HFFc6 (cell line): ENCODE data around the gene UNC5B. TPM values are rescaled to one million over a fixed set of nuclear protein-coding genes. Genes with fewer than 3 reads are reported as not detected.

Source experiments
- DNase-seq: peaks from one replicate; pipeline ENCODE4 v3.0.0-alpha.2; 2018
- H3K27ac Mint-ChIP-seq: 2 replicates; pipeline ENCODE4 v1.8.0; 2020; ENCODE audit warnings: mild to moderate bottlenecking, mixed read lengths
- H3K27me3 Mint-ChIP-seq: 2 replicates; pipeline ENCODE4 v1.8.0; 2021; ENCODE audit warnings: mild to moderate bottlenecking, moderate library complexity, mixed read lengths; ENCODE audit not compliant: insufficient read depth
- H3K36me3 Mint-ChIP-seq: 2 replicates; pipeline ENCODE4 v1.8.0; 2021; ENCODE audit warnings: low read depth, mixed read lengths
- H3K4me1 Mint-ChIP-seq: 2 replicates; pipeline ENCODE4 v1.8.0; 2020; ENCODE audit warnings: low read depth, mixed read lengths
- H3K4me3 Mint-ChIP-seq: 2 replicates; pipeline ENCODE4 v1.8.0; 2020; ENCODE audit warnings: mild to moderate bottlenecking, moderate library complexity, mixed read lengths
- H3K9me3 Mint-ChIP-seq: 2 replicates; pipeline ENCODE4 v1.8.0; 2020; ENCODE audit warnings: mild to moderate bottlenecking, mixed read lengths
- CTCF ChIP-seq: fragments of 200-600 bp; sonication (generic); IDR thresholded peaks from 2 replicates; pipeline ENCODE4 v1.5.0; 2021; ENCODE audit warnings: antibody characterized with exemption, mild to moderate bottlenecking
- total RNA-seq, 6 experiments: library from RNA; stranded (reverse); fragmentation: NEBNext Ultra II Directional; extraction: Animal tissue kit (Norgen Biotek cat#: 25700); gene quantifications; 2 replicates in 1 of 6; 3 replicates in 5 of 6; pipeline ENCODE4 v1.2.3, GENCODE V29; 2021

Gene UNC5B
- total RNA-seq, 6 experiments from 2014 or later = 5.2 to 11.6 (median 5.7) TPM

GRCh38 chr10:71344154-71344925 lies 132.0 kb downstream of the UNC5B start:
- no peaks in the 10 kb centered on the region for H3K9me3 Mint-ChIP-seq
- DNase-seq = no peak
- peaks cover 22% of the 10 kb centered on the region for H3K4me1 Mint-ChIP-seq
- no peaks in the 10 kb centered on the region for H3K36me3 Mint-ChIP-seq
- no peak for TF ChIP-seq CTCF
- peaks cover 21% of the 10 kb centered on the region for H3K27me3 Mint-ChIP-seq
- H3K27ac Mint-ChIP-seq = no peak overlapping the region
- H3K4me3 Mint-ChIP-seq = no peak overlapping the region

- peaks cover 17% of the 10 kb centered on the region for H3K27me3 Mint-ChIP-seq
- peaks cover 22% of the 10 kb centered on the region for H3K4me1 Mint-ChIP-seq
- no peak for DNase-seq
- no peaks in the 10 kb centered on the region for H3K36me3 Mint-ChIP-seq
- no peak for TF ChIP-seq CTCF
- H3K4me3 Mint-ChIP-seq = no peak overlapping the region
- H3K9me3 Mint-ChIP-seq = no peaks in the 10 kb centered on the region
- H3K27ac Mint-ChIP-seq = no peak overlapping the region
Measured at GRCh38 chr10:71344993-71345480, 132.7 kb downstream of the UNC5B start.

- Mint-ChIP-seq H3K4me3 (no peak overlapping the region), H3K27ac (no peak overlapping the region), H3K27me3 (peaks cover 15% of the 10 kb centered on the region), H3K9me3 (no peaks in the 10 kb centered on the region), H3K4me1 (peaks cover 16% of the 10 kb centered on the region), H3K36me3 (no peaks in the 10 kb centered on the region)
- DNase-seq = no peak
- TF ChIP-seq CTCF = no peak
Measured at GRCh38 chr10:71345694-71346093, 133.3 kb downstream of the UNC5B start.

- H3K27me3 Mint-ChIP-seq = peaks cover 19% of the 10 kb centered on the region
- peaks cover 16% of the 10 kb centered on the region for H3K4me1 Mint-ChIP-seq
- no peaks in the 10 kb centered on the region for H3K36me3 Mint-ChIP-seq
- H3K9me3 Mint-ChIP-seq = no peaks in the 10 kb centered on the region
- H3K4me3 Mint-ChIP-seq = no peak overlapping the region
- no peak overlapping the region for H3K27ac Mint-ChIP-seq
- TF ChIP-seq CTCF = no peak
- DNase-seq = no peak
Measured at GRCh38 chr10:71346731-71347130, 134.4 kb downstream of the UNC5B start.

- TF ChIP-seq CTCF = no peak
- H3K36me3 Mint-ChIP-seq = no peaks in the 10 kb centered on the region
- H3K9me3 Mint-ChIP-seq = no peaks in the 10 kb centered on the region
- H3K27ac Mint-ChIP-seq = no peak overlapping the region
- peaks cover 24% of the 10 kb centered on the region for H3K27me3 Mint-ChIP-seq
- H3K4me3 Mint-ChIP-seq = no peak overlapping the region
- H3K4me1 Mint-ChIP-seq = peaks cover 12% of the 10 kb centered on the region
- DNase-seq = no peak
Measured at GRCh38 chr10:71347587-71348395, 135.4 kb downstream of the UNC5B start.
